ENCODE data around the gene CYTH1.

DNA sequence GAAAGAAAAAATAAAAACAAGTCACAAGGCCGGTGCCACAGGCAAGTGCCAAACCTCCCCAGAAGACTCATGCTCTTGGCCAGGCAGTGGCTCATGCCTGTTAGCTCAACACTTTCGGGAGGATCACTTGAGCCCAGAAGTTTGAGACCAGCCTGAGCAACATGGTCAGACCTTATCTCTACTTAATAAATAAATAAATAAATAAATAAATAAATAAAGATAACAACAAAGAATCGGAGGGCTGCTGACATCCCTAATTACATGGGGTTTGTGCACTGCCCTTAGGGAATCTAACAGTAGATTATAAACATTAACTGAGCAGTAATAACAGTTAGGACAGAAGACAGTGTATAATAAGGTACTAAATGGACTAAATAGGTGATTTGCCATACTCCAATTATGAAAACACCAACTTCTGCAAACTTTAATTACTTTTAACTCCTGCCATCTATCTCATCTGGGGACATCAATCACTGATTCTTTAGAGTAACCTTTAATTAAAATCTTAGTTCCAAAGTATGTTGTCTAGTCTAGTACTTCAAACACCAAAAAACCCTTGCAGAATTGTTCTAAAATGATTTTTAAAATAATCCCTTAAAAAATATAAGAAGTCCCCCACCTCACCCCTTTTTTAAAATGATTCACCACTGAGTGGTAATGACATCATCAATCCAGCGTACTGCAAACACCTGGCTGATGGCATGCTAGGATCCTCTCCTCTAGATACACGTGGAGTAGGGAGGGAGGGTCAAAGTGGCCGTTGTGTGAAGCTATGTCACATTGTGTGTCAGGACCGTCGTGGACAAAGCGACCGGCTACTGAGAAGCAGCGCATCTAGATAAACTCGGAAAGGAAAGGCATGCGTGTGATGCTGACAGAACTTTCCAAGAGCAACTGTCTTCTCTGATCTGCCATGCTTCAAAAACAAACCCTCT is 28.5 kb downstream of the CYTH1 start:
- TF ChIP-seq, protein P1, sequence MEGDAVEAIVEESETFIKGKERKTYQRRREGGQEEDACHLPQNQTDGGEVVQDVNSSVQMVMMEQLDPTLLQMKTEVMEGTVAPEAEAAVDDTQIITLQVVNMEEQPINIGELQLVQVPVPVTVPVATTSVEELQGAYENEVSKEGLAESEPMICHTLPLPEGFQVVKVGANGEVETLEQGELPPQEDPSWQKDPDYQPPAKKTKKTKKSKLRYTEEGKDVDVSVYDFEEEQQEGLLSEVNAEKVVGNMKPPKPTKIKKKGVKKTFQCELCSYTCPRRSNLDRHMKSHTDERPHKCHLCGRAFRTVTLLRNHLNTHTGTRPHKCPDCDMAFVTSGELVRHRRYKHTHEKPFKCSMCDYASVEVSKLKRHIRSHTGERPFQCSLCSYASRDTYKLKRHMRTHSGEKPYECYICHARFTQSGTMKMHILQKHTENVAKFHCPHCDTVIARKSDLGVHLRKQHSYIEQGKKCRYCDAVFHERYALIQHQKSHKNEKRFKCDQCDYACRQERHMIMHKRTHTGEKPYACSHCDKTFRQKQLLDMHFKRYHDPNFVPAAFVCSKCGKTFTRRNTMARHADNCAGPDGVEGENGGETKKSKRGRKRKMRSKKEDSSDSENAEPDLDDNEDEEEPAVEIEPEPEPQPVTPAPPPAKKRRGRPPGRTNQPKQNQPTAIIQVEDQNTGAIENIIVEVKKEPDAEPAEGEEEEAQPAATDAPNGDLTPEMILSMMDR (IDR thresholded peaks at IDR 0.05) = no peak
- TF ChIP-seq POLR2A (IDR thresholded peaks at IDR 0.05) = no peak

Data from testis (tissue), 2 donors.